K562 (cell line): Measurements from ENCODE around the gene CEP95. TPM values are rescaled to one million over a fixed set of nuclear protein-coding genes. Genes with fewer than 3 reads are reported as not detected.

ENCODE experiments used
- ATF6 ChIP-seq: sonication (generic); formaldehyde crosslinking; IDR thresholded peaks from 2 replicates; pipeline ENCODE4 v1.4.0; 2020; ENCODE audit warnings: mild to moderate bottlenecking, missing genetic modification reagents
- E2F8 ChIP-seq: fragments of 450-650 bp; IDR thresholded peaks from 2 replicates; pipeline ENCODE4 v1.7.1; 2018; ENCODE audit warnings: mild to moderate bottlenecking, low read depth; ENCODE audit not compliant: partially characterized antibody
- FIP1L1 ChIP-seq: fragments of 200-400 bp; formaldehyde crosslinking; IDR thresholded peaks from 2 replicates; pipeline ENCODE4 v1.6.1; 2018; ENCODE audit warnings: mild to moderate bottlenecking, low read depth, low read length; ENCODE audit not compliant: poor library complexity, severe bottlenecking
- ILF3 ChIP-seq: fragments of 450-650 bp; IDR thresholded peaks from 2 replicates; pipeline ENCODE4 v1.6.1; 2018; ENCODE audit warnings: antibody characterized with exemption, mild to moderate bottlenecking, moderate library complexity, borderline replicate concordance
- MEIS2 ChIP-seq: fragments of 450-650 bp; IDR thresholded peaks from 2 replicates; pipeline ENCODE4 v1.6.1; 2014; ENCODE audit warnings: mild to moderate bottlenecking; ENCODE audit not compliant: partially characterized antibody
- PHTF2 ChIP-seq: fragments of 250-450 bp; sonication (Bioruptor Pico); IDR thresholded peaks from 2 replicates; pipeline ENCODE4 v1.5.0; 2021; ENCODE audit warnings: mild to moderate bottlenecking
- POLR2B ChIP-seq: fragments of 450-650 bp; IDR thresholded peaks from 2 replicates; pipeline ENCODE4 v1.6.1; 2018; ENCODE audit warnings: low read depth; ENCODE audit not compliant: partially characterized antibody
- PYGO2 ChIP-seq: fragments of 450-650 bp; IDR thresholded peaks from 2 replicates; pipeline ENCODE4 v1.6.1; 2016; ENCODE audit warnings: mild to moderate bottlenecking, missing genetic modification characterization, moderate library complexity, missing compliant biosample characterization
- SP1 ChIP-seq: sonication (generic); formaldehyde crosslinking; IDR thresholded peaks from 2 replicates; pipeline ENCODE4 v1.8.1; 2022; ENCODE audit warnings: mild to moderate bottlenecking, missing genetic modification reagents
- ZBTB7A ChIP-seq: IDR thresholded peaks from 2 replicates; pipeline ENCODE4 v1.6.1; 2011; ENCODE audit warnings: low read depth, mild to moderate bottlenecking, low read length, moderate library complexity, borderline replicate concordance; ENCODE audit not compliant: control insufficient read depth
- ZMIZ1 ChIP-seq, 2 experiments: fragments of 150-350 bp in 1 of 2; IDR thresholded peaks; 2 replicates each; pipeline ENCODE4 v1.6.1; 2012 to 2016; ENCODE audit warnings: low read depth in 2 of 2, low read length in 2 of 2, mild to moderate bottlenecking in 1 of 2, moderate library complexity in 1 of 2
- ZNF354B ChIP-seq: fragments of 250-450 bp; sonication (Bioruptor Pico); IDR thresholded peaks from 2 replicates; pipeline ENCODE4 v1.4.0; 2020
- ZNF644 ChIP-seq: fragments of 200-800 bp; sonication (Bioruptor generic); IDR thresholded peaks from 2 replicates; pipeline ENCODE4 v1.6.1; 2016; ENCODE audit warnings: low read depth, missing genetic modification characterization, missing compliant biosample characterization
- polyA plus RNA-seq, 8 experiments: library from polyadenylated mRNA; depleted of rRNA in 4 of 8; stranded (reverse) in 5 of 8; unstranded in 3 of 8; fragments of >200 nt; fragmentation: Nextera tagmentation in 2 of 8; fragmentation: Illumina TruSeq in 1 of 8; extraction: Ambion mirVana in 2 of 8; extraction: Trizol in 1 of 8; gene quantifications; 2 replicates each; pipeline versions ENCODE4 v1.2.1 to v1.2.3, GENCODE V29; 2011 to 2014; ENCODE audit warnings: inconsistent platforms in 1 of 8, missing spikeins in 1 of 8
- total RNA-seq, 7 experiments: library from RNA; depleted of rRNA in 6 of 7; stranded (reverse); fragments of >200 nt in 6 of 7; fragmentation: Illumina TruSeq in 2 of 7; extraction: Trizol in 2 of 7; gene quantifications; 2 replicates each; pipeline versions ENCODE4 v1.2.1 to v1.2.3, GENCODE V29; 2011 to 2021; ENCODE audit warnings: low replicate concordance in 1 of 7
- TF ChIP-seq, protein P1 (sequence below): fragments of 200-800 bp; sonication (Bioruptor generic); IDR thresholded peaks from 2 replicates; pipeline ENCODE4 v1.6.1; 2017; ENCODE audit warnings: missing genetic modification characterization, missing compliant biosample characterization

CEP95 gene
- total and polyA plus RNA-seq, 9 of the 15 experiments (the other 6 are each of a cell fraction or from before 2014, with no cell fraction given), result 26.7 to 80.7 (median 56.9) TPM

DNA sequence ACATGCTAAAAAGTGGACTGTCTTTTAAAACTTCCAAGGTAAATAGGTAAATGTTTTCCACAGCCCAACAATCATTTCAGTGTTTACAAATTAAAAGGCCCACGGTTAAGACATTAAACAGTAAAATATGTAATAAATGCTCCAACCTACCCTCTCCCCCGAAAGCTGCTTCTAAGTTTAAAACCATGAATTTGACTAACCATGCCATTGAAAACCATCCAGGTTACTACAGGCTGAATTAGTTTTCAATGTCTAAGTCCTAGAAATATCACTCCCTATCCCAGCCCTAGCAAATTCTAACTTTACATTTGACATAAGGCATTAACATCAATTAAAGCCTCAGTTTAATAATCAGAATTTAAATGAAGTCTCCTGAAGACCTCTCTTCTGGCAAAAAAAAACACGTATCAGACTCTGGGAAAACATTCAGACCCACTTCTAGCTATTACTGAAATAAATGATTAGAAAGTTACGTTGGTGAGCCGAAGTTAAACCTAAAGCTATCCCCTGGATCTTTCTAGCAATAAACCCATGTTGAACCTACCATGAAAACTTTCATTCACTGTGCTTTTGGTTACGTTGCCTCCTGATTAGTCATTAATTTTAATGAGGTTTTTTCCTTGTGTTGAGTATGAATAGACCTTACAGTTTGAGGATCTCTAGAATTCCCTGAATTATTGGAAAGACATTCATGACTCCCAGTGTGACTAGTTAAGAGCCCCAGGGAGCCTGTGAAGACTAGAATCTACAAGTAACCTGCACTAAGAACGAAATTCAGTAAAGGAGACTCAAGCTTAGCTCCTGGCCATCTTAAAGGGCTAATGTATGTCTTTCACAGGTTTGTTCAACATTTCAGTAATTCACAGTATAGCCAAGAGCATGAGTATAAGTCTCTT lies 8.2 kb upstream of the CEP95 start (continued):
- TF ChIP-seq, protein P1, sequence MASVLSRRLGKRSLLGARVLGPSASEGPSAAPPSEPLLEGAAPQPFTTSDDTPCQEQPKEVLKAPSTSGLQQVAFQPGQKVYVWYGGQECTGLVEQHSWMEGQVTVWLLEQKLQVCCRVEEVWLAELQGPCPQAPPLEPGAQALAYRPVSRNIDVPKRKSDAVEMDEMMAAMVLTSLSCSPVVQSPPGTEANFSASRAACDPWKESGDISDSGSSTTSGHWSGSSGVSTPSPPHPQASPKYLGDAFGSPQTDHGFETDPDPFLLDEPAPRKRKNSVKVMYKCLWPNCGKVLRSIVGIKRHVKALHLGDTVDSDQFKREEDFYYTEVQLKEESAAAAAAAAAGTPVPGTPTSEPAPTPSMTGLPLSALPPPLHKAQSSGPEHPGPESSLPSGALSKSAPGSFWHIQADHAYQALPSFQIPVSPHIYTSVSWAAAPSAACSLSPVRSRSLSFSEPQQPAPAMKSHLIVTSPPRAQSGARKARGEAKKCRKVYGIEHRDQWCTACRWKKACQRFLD (CRISPR knock-in tag), result no peak
- TF ChIP-seq ZNF644 (tag) (no peak), MEIS2 (no peak), E2F8 (peak; percentile 53), ZMIZ1 (IDR thresholded peaks at IDR 0.05; ENCODE audit: low read depth in 2 of 2, low read length in 2 of 2) (peak in 1 of 2 experiments; percentile 63; a peak in 1 of 4 replicates), FIP1L1 (no peak), ATF6 (CRISPR knock-in tag) (no peak), PYGO2 (tag) (no peak), POLR2B (peak; percentile 82), ZBTB7A (no peak), PHTF2 (0 out of 2 replicates have a peak, but pooled peaks have one; percentile 12), ILF3 (peak; percentile 89), SP1 (CRISPR knock-in tag) (peak; percentile 62; the same call in 1 of the 2 replicates), ZNF354B (CRISPR knock-in tag) (0 out of 2 replicates have a peak, but pooled peaks have one; percentile 35)
